ENCODE measurements around the gene UBAP1.
"Not testable (repeated sequence)": the region's sequence is repeated elsewhere in the genome, so short reads cannot be mapped to it uniquely, and the experiment has no call there.

Gene UBAP1

DNA sequence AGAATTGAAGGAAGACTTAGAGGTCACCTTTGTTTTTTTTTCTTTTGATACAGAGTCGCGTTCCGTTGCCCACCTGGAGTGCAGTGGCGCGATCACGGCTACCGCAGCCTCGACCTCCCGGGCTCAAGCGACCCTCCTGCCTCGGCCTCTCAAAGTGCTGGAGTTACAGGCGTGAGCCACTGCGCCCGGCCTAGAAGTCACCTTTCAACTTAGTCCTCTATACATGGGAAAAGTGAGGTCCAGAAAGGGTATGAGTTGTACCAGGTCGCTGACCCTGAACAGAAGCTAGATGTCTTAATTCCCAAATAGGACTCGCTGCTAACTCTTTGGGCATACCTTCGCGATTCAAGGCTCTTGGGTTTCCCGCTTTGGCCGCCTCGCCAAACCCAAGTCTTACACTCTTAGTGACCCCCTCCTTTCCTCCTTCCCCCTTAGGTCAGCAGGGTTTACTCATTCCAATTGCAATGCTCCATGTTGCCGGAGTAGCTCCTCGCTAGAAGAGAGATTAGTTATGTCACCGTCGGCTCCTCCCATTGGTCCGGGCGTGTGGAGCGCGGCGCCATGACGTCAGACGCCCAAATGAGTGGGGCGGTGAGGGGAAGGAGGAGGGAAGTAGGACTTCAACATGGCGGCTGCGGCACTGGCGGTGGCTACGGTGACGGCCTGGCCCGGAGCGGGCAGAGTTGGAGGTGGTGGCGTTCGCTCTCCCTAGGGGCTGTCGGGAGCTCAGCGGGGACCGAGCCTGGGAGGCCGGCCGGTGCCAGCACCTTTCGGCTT lies at the start of gene UBAP1:
Gene UBAP1, plus strand, starts transcription at position 608 of the 777 bp plus-strand sequence. CDS start 41,872 bp downstream, outside the sequence.
- peak; percentile 90 for DNase-seq (ENCODE audit: low read depth)

DNA sequence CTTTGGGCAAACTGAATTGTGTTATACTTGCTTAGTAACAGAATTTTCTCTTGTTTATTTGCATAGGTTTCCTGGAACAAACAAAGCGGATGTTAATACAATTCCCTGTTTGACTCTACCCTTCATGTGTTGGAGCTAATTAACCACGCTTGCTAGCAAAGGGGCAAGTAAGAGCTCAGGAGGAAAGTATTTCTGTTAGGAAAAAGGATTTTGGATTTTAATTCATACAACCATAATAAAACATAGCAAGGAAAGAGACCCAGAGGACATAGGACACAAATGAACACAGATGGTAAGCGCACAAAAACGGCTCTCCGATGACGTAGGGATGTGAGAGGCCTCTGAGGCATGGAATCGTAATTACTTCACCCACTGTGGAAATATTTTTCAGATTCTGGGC lies 47.3 kb upstream of the UBAP1 start:
- no peak for DNase-seq (ENCODE audit: low read depth)

DNA sequence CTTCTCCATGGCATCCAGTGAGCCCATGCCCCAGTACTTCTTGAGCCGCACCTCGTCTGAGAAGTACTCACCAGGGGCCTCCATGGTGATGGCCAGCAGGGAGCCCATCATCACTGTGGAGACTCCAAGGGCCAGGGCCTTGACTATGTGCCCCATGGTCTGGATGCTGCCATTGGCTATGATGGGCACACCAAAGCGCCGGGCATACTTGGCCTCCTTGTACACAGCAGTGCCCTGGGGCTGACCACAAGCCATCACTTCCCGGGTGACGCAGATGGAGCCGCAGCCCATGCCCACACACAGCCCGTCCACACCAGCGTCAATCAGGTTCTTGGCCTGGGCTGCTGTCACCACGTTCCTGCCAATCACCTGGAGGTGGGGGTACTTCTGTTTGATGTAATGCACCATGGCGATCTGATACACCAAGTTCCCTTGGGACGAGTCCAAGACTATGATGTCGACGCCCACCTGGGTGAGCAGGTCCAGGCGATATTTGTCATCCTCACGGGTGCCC lies 45.4 kb upstream of the UBAP1 start:
- DNase-seq (ENCODE audit: low read depth) = no peak

DNA sequence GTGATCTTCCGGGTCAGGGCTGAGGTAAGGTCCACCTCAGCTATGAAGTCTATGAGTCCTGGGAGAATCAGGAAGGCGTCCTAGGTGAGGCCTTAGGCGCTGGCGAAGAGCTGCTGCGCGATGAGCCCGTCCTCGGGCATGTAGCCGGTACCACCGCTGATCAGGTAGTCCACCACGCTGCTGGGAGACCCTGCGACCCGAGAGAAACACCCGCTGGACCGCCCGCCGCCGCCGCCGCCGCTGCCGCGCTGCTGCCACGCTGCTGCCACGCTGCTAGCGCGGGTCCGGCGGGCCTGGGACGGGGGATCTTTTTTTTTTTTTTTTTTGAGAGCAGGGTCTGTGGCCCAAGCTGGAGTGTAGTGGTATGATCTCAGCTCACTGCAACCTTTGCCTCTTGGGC lies 44.3 kb upstream of the UBAP1 start:
- no peak for DNase-seq (ENCODE audit: low read depth)

DNA sequence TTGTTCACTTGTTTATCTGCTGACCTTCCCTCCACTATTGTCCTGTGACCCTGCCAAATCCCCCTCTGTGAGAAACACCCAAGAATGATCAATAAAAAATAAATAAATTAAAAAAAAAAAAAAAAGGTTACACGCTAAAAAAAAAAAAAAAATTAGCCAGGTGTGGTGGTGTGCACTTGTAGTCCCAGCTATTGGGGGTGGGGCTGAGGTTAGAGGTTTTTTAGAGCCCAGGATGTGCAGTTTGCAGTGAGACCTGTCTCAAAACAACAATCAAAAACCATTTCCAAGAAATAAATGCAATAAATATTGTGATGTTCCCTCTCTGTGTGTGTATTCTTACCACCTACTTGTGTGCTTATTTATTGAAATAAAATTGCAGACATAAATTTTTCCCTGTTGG lies 40.2 kb upstream of the UBAP1 start:
- not testable (repeated sequence) for DNase-seq (ENCODE audit: low read depth)

DNA sequence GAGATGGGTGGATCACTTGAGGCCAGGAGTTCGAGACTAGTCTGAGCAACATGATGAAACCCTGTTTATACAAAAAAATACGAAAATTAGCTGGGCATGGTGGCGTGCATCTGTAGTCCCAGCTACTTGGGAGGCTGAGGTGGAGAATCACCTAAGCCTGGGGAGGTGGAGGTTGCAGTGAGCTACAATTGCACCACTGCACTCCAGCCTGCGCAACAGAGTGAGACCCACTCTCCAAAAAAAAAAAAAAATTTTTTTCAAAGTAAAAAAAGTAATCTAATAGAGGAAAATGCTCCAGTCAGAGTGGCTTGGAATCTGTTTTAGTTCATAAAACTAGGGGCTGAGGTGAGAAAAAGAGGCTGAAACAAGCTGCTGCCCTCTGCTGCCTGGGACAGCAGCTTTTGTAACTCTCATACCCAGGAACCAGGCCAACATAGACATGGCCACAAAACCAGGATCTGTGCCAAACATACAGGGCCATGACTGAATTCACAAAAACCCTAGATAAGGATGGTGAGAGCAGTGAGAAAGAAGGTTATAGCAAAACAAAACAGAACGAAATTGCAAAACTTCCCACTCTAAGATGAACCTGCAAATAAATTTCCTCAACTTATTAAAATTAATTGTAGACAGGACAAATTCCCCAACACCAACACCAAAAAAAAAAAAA lies 39.2 kb upstream of the UBAP1 start:
- DNase-seq (ENCODE audit: low read depth) = no peak

DNA sequence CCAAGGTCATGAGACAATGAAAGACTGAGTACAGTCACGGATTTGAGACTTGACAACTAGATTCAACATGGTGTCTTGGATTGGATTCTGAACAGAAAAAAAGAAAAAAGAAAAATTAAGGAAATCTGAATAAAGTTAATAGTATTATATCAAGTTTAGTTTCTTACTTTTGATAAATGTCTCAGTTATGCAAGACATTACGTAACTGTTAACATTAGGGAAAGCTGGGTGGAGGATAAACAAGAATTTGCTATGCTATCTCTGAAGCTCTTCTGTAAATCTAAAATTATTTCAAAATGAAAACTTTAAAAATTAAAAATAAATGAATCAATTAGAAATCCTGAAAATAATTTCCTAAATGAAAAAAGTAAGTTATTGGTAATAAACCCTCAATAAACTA lies 38.0 kb upstream of the UBAP1 start:
- DNase-seq (ENCODE audit: low read depth) = no peak

DNA sequence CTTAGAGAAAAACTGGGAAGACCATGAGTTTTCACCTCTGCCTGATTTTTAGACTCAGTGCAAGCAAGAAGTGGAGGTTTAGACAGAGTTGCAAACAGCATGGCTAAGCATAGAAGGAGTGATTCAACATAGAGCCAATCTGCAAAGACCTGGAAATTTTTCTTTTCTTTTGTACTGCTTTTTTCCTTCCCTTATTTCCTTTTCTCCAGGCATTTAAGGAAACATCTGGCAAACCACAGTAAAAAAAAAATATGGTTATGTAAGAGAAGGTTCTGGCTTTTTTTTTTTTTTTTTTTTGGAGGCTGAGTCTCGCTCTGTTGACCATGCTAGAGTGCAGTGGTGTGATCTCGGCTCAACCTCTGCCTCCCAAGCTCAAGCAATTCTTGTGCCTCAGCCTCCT lies 35.7 kb upstream of the UBAP1 start:
- DNase-seq (ENCODE audit: low read depth) = no peak

DNA sequence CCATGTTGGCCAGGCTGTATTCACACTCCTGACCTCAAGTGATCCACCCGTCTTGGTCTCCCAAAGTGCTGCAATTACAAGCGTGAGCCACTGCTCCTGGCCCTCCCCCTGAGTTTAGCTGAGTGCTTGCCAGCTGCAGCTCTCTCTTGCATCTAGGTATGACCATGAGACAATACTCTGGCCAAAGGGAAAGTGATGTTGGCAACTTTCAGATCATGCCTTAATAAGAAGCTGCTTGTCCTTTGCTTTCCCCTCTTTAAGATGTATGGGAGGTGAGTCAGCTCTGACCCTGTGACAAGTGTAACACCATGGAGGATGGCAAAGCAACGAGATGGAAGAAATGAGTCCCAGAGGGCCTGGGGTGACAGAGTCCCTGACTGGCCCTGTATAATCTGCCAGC lies 33.7 kb upstream of the UBAP1 start:
- no peak for DNase-seq (ENCODE audit: low read depth)

DNA sequence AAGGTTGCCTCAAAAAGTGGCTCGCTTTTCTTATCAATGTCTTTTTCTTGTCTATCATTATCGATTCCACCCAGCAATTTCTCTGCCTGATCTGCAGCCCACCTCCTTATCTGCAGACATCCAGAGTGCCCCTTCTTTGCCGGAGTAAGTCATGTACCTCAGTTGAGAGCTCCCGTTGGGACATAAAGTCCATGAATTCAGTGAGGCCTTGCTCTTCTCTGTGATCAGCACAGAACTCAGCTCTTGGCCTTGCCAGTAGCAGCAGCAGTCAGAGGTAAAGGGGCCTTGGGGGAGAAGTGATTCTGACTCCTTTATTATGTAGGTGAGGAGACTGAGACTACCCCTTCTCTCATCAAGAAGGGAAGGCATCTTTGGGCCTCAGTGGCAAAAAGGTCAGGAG lies 27.4 kb upstream of the UBAP1 start:
- DNase-seq (ENCODE audit: low read depth) = no peak

DNA sequence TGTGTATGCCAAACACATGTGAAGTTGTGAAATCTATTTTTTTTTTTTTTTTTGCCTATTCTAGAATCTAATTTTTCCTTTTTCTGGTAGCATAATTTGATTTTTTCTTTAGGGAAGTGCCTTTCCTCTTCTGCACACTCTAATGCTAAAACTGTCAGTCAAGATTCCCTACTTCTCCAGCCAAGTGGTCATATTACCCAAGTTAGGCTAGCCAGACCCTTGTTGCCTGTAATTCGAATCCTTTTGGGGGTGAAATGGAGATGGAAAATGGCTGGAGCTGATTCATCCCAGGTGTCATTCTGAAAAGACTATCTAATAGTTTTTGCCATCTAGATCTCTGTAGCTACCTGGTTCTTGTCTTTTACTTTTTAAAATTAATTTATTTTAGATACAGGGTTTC lies 24.8 kb upstream of the UBAP1 start:
- no peak for DNase-seq (ENCODE audit: low read depth)

DNA sequence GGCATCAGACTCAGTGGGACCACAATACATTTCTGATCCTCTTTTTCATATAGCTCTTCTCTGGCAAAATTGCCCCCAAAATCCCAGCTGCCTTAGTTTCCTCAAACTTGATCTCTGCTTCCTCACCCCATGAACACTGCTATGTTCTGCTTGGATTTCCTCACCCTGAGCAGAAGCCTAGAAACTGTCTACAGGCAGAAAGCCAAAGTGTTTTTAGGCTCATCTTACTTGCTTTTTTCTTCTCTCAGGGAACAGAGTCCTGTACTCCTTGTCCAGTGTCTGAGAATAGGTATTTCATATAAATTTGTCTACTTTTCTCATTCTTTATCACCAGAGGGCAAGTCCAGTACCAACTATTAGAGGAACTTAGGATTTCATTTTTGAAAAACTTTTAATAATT lies 21.5 kb upstream of the UBAP1 start:
- DNase-seq (ENCODE audit: low read depth) = no peak

DNA sequence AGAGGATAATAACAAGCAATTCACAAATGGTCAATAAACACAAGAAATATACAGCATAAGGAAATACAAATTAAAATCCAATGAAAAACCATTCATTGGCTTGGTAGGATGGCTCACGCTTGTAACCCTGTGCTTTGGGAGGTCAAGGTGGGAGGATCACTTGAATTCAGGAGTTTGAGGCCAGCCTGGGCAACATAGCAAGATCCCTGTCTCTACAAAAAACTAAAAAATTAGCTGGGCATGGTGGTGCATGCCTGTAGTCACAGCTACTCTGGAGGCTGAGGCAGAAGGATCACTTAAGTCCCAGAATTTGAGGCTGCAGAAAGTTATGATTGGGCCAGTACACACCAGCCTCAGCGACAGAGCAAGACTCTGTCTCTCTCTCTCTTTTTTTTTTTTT lies 20.9 kb upstream of the UBAP1 start:
- no peak for DNase-seq (ENCODE audit: low read depth)

DNA sequence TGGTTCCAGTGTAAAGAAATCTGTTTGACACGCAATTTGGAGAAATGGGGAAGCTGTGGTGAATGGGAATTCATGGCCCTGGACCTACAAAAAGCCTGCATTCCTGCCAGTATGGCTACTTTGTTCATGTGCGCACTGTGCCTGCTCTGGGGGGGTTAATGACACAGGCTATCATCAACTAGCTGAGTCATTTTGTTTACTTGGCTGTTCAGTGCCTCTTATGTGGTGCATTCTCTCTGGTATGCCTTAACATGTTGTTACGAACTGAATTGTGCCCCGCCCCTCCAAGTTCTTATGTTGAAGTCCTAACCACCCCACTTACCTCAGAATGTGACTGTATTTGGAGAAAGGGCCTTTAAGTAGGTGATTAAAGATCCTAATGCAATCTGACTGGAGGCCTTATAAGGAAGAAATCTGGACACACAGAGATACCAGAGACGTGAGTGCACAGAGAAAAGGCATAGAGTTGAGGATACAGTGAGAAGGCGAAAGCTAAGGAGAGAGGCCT lies 20.4 kb upstream of the UBAP1 start:
- no peak for DNase-seq (ENCODE audit: low read depth)

DNA sequence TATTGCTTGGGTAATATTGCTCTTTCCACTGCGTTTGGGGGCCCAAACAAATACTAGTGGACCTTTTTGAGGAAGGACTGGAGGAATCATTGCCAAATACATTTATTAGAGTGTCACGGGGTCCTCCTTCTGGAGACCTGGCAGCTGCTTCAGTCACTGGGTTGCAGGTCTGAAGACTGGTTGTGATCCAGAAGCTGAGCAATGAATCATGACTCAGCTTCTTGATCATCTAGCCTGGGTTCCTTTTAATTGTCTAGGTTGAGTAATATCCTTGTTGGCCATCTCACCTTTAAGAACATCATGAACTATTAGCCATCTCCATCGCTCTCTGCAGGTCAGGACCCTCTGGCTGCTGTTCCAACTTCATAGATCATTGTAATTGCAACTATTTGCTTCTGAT lies 15.4 kb upstream of the UBAP1 start:
- DNase-seq (ENCODE audit: low read depth) = no peak

DNA sequence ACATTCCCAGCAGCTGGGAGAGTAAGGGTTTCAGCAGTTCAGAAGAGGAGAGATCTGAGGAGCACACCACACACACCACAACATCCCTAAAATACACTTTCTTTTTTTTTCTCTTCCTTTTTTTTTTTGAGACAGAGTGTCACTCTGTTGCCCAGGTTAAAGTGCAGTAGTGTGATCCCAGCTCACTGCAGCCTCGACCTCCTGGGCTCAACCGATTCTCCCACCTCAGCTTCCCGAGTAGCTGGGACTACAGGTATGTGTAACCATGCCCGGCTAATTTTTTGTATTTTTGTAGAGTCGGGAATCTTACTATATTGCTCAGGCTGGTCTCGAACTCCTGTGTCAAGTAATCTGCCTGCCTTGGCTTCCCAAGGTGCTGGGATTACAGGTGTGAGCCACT lies 9.7 kb upstream of the UBAP1 start:
- DNase-seq (ENCODE audit: low read depth) = no peak

DNA sequence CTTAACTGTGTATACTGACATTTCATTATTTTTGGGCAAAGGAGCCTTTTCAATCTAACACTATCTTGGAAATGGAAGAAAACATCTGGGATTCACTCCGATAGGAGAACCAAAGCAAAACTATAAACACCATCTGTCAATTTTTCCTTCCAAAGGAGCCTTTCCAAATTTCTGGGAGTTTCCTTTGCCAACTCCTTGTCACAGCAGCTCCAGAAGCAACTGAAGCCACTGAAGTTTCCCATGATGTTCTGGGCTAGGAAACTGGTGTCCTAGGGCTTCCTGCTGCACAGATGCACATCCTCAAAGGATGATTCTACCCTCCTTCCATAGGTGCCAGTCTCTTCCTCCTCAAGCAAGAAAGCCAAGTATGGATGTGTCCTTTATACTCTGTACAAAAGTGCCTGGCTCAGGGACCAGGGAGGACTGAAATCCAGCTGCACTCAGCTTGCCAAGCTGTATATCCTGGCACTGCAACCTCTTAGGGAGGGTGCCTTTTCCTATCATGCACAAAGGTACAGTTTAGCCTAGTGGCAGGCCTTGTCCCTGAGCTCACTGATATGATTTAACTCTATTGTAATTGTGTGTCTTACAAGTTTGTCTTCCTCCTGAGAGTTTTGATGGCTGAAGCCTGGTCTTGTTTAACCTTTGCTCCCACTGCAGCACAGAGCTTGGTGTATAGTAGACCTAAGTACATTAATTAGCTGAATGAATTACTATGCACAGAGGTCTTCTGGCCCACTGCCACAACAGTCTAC lies 8.4 kb upstream of the UBAP1 start:
- no peak for DNase-seq (ENCODE audit: low read depth)

DNA sequence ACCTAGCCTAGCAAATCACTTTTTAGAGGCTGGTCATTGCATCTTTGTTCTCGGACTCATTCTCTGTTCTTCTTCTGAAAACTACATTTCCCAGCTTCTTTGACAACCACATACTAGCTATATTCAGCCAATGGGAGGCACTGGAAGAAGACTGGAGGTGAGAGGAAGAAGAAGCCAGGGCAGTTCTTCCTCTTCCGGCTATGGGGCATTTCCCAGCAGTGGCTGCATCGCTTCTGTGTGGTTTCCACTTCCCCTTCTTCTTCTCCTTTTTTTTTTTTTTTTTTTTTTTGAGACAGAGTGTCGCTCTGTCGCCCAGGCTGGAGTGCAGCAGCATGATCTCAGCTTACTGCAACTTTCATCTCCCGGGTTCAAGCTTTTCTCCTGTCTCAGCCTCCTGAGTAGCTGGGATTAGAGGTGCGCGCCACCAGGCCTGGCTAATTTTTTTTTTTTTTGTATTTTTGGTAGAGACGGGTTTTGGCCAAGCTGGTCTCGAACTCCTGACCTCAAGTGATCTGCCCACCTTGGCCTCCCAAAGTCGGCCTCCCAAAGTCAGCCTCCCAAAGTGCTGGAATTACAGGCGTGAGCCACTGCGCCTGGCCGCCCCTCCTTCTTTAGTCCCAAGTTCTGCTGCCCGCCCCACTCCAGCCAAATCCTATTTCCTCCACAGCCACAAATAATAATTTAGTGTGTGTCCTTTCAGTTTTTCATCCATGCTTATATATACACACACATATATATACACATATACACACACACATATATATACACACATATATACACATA lies 6.9 kb upstream of the UBAP1 start:
- no peak for DNase-seq (ENCODE audit: low read depth)

DNA sequence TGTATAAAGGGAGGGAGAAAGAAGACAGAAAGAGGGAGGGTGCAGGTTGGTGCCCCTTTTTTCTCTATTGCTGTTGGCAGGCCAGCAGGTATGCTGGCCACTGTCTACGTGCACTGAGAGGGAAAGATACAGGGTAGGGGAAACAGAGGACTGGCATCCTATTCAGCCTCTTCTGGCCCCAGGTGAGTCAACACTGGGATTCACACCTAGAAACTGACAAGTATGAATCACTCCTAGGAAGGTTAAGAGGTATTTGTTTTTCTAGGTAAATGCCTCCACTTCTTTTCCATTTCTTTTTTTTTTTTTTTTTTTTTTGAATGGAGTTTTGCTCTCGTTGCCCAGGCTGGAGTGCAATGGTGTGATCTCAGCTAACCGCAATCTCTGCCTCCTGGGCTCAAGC lies 2.8 kb upstream of the UBAP1 start:
- DNase-seq (ENCODE audit: low read depth) = no peak

DNA sequence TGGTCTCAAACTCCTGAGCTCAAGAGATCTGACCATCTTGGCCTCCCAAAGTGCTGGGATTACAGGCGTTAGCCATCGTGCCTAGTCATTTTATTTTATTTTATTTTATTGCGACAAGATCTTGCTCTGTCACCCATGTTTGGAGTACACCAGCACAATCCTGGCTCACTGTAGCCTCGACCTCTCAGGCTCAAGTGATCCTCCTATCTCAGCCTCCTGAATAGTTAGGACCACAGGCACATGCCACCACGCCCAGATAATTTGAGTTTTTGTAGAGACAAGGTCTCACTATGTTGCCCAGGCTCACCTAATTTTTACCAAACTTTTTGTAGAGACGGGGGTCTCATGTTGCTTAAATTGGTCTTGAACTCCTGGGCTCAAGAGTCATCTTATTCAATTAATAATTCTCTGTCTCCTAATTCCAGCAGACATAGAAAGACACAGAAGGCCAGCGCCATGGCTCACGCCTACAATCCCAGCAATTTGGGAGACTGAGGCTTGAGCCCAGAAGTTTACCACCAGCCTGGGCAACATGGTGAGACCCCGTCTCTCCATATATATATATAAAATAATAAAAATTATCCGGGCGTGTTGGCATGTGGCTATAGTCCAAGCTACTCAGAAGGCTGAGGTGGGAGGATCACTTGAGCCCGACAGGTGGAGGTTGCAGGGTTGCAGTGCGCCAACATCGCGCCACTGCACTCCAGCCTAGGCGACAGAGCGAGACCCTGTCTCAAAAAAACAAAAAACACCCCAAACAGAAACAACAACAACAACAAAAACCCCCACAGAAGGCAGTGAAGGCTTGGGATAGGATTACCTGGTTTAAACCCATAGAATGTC lies 1.0 kb upstream of the UBAP1 start:
- no peak for DNase-seq (ENCODE audit: low read depth)

All from stimulated activated CD8-positive, alpha-beta memory T cell treated with anti-CD3 and anti-CD28 coated beads, Interleukin-4, amount 100 ng/mL, for 24 hours (primary cell).